ENCODE measurements around the gene GDA. TPM values are rescaled to one million over a fixed set of nuclear protein-coding genes. Genes with fewer than 3 reads are reported as not detected.

Gene GDA
- total RNA-seq, 1 experiment from 2014 or later, result 49.4 TPM

GRCh38 chr9:72145733-72146505, 3.3 kb upstream of the GDA start:
- Histone ChIP-seq H3K36me3 (ENCODE audit: control insufficient read depth in 1 of 2, insufficient read depth in 2 of 2, low read length in 2 of 2) (no peaks in the 10 kb centered on the region), H2AFZ (ENCODE audit: low read depth, low read length, poor library complexity, severe bottlenecking) (peak overlapping the region; percentile 49), H4K20me1 (ENCODE audit: insufficient read depth) (no peaks in the 10 kb centered on the region), H3K4me2 (ENCODE audit: low read length) (peak overlapping the region; percentile 77), H3K9me3 (ENCODE audit: control insufficient read depth in 1 of 2, insufficient read depth in 1 of 2, low read depth in 1 of 2, low read length in 2 of 2) (no peaks in the 10 kb centered on the region), H3K27me3 (ENCODE audit: insufficient read depth, low read length) (no peaks in the 10 kb centered on the region), H3K9me2 (ENCODE audit: insufficient read depth) (no peaks in the 10 kb centered on the region), H3K4me3 (replicated peaks in 1 of 2; ENCODE audit: low read depth in 1 of 2, low read length in 2 of 2) (no peak overlapping the region; a peak in 1 of 4 replicates), H3K27ac (ENCODE audit: low read depth, low read length) (peak overlapping the region; percentile 84), H3K79me2 (ENCODE audit: insufficient read depth, low read length) (peaks cover 22% of the 10 kb centered on the region), H3K4me1 (ENCODE audit: control insufficient read depth in 1 of 2, insufficient read depth in 2 of 2, low read length in 2 of 2) (peaks cover 33 to 71% of the 10 kb centered on the region in 2 experiments), H3K9ac (ENCODE audit: low read length) (peak overlapping the region; percentile 96)
- no peak for TF ChIP-seq EZH2phosphoT487 (IDR thresholded peaks at IDR 0.05; ENCODE audit: borderline replicate concordance)
- TF ChIP-seq CBX3 (IDR thresholded peaks at IDR 0.05; ENCODE audit: low read depth), result no peak
- TF ChIP-seq POLR2AphosphoS5 (IDR thresholded peaks at IDR 0.05; ENCODE audit: low read depth, low read length), result no peak
- TF ChIP-seq EGR1 (IDR thresholded peaks at IDR 0.05; ENCODE audit: low read depth), result no peak
- TF ChIP-seq ELF1 (IDR thresholded peaks at IDR 0.05; ENCODE audit: borderline replicate concordance, low read depth), result no peak
- TF ChIP-seq TCF7L2 (IDR thresholded peaks at IDR 0.05; ENCODE audit: borderline replicate concordance, extremely low read depth, insufficient read depth, insufficient read length), result no peak
- no peak for TF ChIP-seq ATF3 (IDR thresholded peaks at IDR 0.05)
- peak; percentile 40 for TF ChIP-seq RAD21 (IDR thresholded peaks at IDR 0.05; ENCODE audit: low read depth)
- peak in 2 of 3 experiments; percentile 17 to 50; a peak in 3 of 6 replicates for TF ChIP-seq CTCF (IDR thresholded peaks at IDR 0.05 in 2 of 3, conservative IDR thresholded peaks at IDR 0.05 in 1 of 3; ENCODE audit: borderline replicate concordance in 1 of 3, insufficient read depth in 1 of 3, low read depth in 2 of 3, low read length in 2 of 3)
- no peak for TF ChIP-seq FOSL1 (IDR thresholded peaks at IDR 0.05; ENCODE audit: low read depth)
- no peak for TF ChIP-seq SRF (IDR thresholded peaks at IDR 0.05; ENCODE audit: low read depth)
- TF ChIP-seq SP1 (IDR thresholded peaks at IDR 0.05; ENCODE audit: low read depth), result no peak
- no peak for TF ChIP-seq MAX (IDR thresholded peaks at IDR 0.05)
- no peak for ATAC-seq
- no TSS peak for BruUV-seq (replicated peaks)
- ChIA-PET CTCF (interaction anchor here (1.2 kb wide), 2 partner anchors 107 kb away, joined by 3 to 6 read pairs; no protein-coding TSS in a partner anchor), POLR2A (interaction anchor here (1.5 kb wide), 1 partner anchor 11 kb away, joined by 4 read pairs; no protein-coding TSS in a partner anchor), RAD21 (ENCODE audit: low non-redundant PET in 1 of 2, low total read pairs in 2 of 2, uncharacterized antibody in 2 of 2, unreplicated experiment in 2 of 2) (no interaction called here)
- intact Hi-C loops (cut with micrococcal nuclease), result loop anchor here (5.0 kb wide), 1 partner anchor 109 kb away; no protein-coding TSS in a partner anchor
- no peak for DNase-seq (ENCODE audit: low read depth, low spot score)
